ENCODE data around the gene KLF15.
"Not testable (repeated sequence)": the region's sequence is repeated elsewhere in the genome, so short reads cannot be mapped to it uniquely, and the experiment has no call there.

The KLF15 gene

DNA sequence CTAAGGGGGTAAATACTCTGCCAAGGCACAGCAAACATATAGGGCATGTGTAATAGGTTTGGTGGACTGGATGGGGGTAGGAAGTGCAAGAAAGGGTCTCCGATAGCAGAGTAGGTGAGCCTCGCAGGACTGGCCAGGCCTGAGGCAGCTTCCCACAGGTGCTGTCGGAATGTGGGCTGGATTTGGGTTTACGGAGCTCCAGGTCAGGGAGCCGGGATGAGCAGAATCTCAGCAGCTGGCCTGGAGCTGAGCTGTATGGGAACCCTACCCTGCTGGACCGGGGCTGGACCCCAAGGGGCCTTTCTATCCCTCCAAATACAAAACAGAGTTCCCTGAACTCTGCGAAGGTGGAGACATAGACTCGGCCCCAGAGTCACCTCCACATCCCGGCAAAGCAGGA lies 15.0 kb downstream of the KLF15 start:
- H3K27ac ChIP-seq, result no peak overlapping the region

DNA sequence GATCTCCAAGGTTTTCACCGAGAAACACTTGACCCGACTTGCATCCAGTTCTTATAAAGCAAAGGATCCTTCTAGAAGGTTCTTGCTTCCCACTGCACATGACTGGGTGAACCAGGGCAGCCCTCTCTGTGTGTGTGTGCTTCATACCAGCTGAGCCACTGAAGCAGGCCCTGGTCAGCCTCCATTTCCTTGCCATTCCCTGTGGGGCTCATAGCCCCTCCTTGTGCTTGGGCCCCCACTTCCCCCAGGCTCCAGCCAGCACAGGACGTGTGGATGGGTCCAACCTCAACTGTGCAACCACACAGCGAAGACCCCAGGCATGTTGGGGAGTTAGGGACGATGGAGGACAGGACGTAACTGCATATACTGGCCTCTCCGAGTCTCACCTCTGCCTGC lies 15.5 kb downstream of the KLF15 start:
- Histone ChIP-seq H3K36me3 (no peaks in the 10 kb centered on the region), H3K4me3 (no peak overlapping the region), H3K27ac (no peak overlapping the region), H3K4me1 (no peaks in the 10 kb centered on the region), H3K9ac (no peak overlapping the region), H3K4me2 (no peak overlapping the region), H4K20me1 (no peaks in the 10 kb centered on the region), H3K27me3 (no peaks in the 10 kb centered on the region), H3K9me3 (no peaks in the 10 kb centered on the region)
- no peak for TF ChIP-seq Cebpa-rat (IDR thresholded peaks at IDR 0.05)

More for the DNA sequence above, 15.0 kb downstream of the KLF15 start:
- Histone ChIP-seq H3K4me3 (no peak overlapping the region), H3K9me3 (no peaks in the 10 kb centered on the region), H3K4me1 (no peaks in the 10 kb centered on the region), H3K36me3 (no peaks in the 10 kb centered on the region), H3K9ac (no peak overlapping the region), H4K20me1 (no peaks in the 10 kb centered on the region), H3K4me2 (no peak overlapping the region), H3K27me3 (no peaks in the 10 kb centered on the region)
- TF ChIP-seq Cebpa-rat (IDR thresholded peaks at IDR 0.05), result no peak

DNA sequence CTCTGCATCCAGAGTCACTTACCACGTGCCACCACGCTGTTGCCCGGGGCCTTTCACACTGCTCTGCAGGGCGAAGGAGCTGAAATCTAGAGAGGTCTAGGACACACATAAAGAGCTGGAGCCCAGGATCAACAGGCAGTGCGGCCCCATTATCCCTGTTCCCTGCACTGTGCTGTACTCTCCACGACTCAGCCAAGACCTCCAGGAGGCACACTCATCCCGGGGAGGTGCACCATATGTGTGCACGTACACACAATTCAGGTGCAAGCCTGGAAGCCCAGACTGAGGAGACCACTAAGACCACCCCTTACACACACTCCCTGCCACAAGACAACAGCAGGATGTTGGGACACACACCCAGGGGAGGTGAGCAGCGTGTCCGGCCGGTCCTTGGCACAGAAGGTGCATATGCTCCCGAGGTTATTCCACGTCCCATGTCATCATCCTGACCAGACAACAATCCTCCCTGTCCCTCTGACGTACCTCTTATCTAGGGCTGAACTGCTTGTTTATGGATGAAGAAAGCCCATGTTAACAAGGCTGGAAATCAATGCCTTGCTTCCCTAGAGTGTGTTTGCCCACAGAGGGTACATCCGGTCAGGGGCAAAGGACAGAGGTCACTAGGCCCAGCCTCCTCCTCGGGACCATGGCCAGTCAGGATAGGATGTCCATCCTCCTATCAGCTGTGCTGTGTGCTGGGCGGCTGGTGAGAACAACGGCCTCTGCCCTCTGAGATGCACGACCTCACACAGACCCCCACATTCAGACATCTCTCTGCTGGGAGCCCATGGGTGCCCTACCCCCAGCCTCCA lies 16.1 kb downstream of the KLF15 start:
- TF ChIP-seq Cebpa-rat (IDR thresholded peaks at IDR 0.05), result no peak
- H3K4me3 ChIP-seq, result no peak overlapping the region
- no peaks in the 10 kb centered on the region for H3K36me3 ChIP-seq
- H3K4me2 ChIP-seq, result no peak overlapping the region
- no peaks in the 10 kb centered on the region for H3K9me3 ChIP-seq
- H3K4me1 ChIP-seq, result no peaks in the 10 kb centered on the region
- H3K27ac ChIP-seq, result no peak overlapping the region
- H3K9ac ChIP-seq, result no peak overlapping the region
- H3K27me3 ChIP-seq, result no peaks in the 10 kb centered on the region
- no peaks in the 10 kb centered on the region for H4K20me1 ChIP-seq

DNA sequence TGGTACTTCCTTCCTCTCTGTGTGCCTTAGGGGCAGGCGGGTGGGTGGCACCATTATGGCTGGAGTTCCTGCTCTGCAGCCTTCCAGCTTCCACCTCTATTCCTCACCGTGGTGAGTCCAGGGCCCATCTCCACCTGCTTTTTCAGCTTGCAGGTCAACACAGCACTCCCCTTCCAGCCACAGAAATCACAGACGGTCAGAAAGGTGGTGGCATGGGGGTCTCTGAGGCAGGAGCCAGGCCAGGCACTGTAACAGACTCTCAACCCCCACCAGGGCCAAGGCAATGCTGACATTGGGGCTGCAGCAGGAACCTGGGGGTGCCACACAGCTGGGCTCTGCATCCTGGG lies 16.6 kb downstream of the KLF15 start:
- Histone ChIP-seq H3K27me3 (no peaks in the 10 kb centered on the region), H3K4me2 (no peak overlapping the region), H3K27ac (no peak overlapping the region), H3K9ac (no peak overlapping the region), H3K36me3 (no peaks in the 10 kb centered on the region), H3K4me3 (no peak overlapping the region), H4K20me1 (no peaks in the 10 kb centered on the region), H3K9me3 (no peaks in the 10 kb centered on the region), H3K4me1 (no peaks in the 10 kb centered on the region)
- no peak for TF ChIP-seq Cebpa-rat (IDR thresholded peaks at IDR 0.05)

DNA sequence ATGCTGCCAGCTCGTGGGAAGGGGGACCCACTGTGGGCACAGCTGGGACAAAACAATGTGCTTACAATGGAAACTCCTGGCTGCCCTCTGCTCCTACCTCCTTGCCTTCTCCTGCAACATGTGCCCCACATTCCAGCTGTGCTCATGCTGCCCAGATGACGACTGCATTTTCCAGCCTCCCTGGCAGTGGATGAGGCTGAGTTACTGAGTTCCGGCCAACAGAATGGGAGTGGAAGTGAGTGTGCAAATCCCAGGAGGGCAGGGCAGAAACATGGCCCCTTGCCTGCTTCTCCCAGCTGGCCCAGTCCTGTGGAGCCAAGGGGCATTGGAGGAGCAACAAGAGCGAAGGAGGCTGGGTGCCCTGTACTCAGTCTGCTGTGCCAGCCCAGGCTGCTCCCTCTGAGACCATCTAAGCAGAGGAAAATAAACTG lies 17.1 kb downstream of the KLF15 start:
- Histone ChIP-seq H3K9me3 (no peaks in the 10 kb centered on the region), H3K27ac (no peak overlapping the region), H4K20me1 (no peaks in the 10 kb centered on the region), H3K4me2 (no peak overlapping the region), H3K9ac (no peak overlapping the region), H3K4me3 (no peak overlapping the region), H3K4me1 (no peaks in the 10 kb centered on the region), H3K36me3 (no peaks in the 10 kb centered on the region), H3K27me3 (no peaks in the 10 kb centered on the region)
- no peak for TF ChIP-seq Cebpa-rat (IDR thresholded peaks at IDR 0.05)

DNA sequence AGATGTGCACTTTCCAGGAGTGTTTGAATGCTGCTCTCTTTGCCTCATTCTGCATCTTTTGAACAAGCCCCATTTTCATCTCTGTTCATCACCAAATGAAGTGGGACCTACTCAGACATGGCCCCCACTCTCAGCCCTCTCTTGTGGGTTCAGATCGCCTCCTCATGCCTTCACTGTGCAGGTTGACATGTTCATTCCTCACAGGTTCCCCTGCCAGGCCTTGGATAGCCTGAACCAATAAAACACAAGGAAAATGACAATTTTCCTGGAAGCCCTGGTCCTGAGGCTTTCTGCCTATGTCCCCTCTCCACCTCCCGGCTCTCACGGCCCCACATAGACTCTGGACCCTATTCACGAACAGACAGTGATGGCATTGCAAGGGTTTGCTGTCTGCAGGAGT lies 17.7 kb downstream of the KLF15 start:
- no peak for TF ChIP-seq Cebpa-rat (IDR thresholded peaks at IDR 0.05)
- H3K4me2 ChIP-seq, result no peak overlapping the region
- H3K4me1 ChIP-seq, result no peaks in the 10 kb centered on the region
- H3K9ac ChIP-seq, result no peak overlapping the region
- H3K36me3 ChIP-seq, result no peaks in the 10 kb centered on the region
- H4K20me1 ChIP-seq, result no peaks in the 10 kb centered on the region
- H3K4me3 ChIP-seq, result no peak overlapping the region
- H3K9me3 ChIP-seq, result no peaks in the 10 kb centered on the region
- H3K27me3 ChIP-seq, result no peaks in the 10 kb centered on the region
- H3K27ac ChIP-seq, result no peak overlapping the region

DNA sequence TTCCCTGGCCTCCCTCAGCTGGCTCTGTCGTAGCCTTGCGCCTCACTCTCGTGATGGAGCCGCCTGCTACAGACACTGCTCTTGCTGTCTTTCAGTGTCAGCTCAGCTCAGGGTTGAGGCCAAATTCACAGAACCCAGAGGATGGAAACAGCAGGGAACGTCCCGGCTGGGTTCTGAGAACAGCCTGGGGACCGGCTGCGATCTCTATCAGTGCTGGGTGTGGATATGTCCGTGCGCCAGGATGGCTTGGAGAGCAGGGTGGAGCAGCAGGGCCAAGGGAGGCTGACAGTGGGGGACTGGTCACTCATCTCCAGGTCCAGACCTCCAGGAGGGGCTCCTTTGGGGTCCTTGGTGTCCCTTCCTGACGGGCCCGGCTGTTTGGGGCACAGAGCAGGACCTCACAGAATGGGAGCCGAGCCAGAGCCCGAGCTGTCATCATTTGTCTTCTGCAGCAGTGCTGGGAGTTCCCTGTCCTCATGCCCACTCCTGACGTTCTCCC lies 18.4 kb downstream of the KLF15 start:
- no peaks in the 10 kb centered on the region for H4K20me1 ChIP-seq
- H3K36me3 ChIP-seq, result no peaks in the 10 kb centered on the region
- no peak overlapping the region for H3K27ac ChIP-seq
- H3K27me3 ChIP-seq, result no peaks in the 10 kb centered on the region
- no peak overlapping the region for H3K4me3 ChIP-seq
- H3K4me2 ChIP-seq, result no peak overlapping the region
- H3K9ac ChIP-seq, result no peak overlapping the region
- H3K4me1 ChIP-seq, result no peaks in the 10 kb centered on the region
- TF ChIP-seq Cebpa-rat (IDR thresholded peaks at IDR 0.05), result no peak
- H3K9me3 ChIP-seq, result no peaks in the 10 kb centered on the region

DNA sequence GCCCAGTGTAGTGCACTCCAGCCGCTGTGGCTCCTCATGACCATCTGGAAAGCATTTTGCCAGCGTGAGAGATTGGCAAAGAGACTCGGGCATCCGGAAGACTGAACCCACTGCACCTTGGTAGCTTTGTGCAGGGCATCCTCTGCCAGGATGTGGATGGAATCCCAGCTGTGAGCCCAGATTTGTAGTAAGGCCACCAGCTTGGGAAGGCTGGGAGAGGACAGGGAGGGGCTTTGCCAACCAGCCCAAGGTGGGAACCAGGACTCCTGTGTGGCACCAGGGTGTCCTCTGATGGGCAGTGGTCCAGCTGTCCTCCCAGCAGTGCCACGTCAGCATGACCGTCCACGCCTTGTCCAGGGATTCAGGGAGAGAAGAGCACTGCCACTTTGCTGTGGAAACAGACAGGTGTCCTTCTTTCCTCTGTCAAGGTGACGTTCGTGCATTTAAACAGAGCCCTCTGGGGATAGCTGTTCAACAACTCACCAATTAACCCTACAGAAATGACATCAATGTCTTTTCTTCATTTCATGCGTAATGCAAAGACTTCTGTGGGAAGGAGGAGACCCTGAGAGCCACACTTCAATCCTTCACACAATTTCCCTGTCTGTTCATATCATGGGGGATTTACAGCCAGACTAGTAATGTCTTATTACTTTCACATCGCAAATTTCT lies 19.1 kb downstream of the KLF15 start:
- no peaks in the 10 kb centered on the region for H3K4me1 ChIP-seq

DNA sequence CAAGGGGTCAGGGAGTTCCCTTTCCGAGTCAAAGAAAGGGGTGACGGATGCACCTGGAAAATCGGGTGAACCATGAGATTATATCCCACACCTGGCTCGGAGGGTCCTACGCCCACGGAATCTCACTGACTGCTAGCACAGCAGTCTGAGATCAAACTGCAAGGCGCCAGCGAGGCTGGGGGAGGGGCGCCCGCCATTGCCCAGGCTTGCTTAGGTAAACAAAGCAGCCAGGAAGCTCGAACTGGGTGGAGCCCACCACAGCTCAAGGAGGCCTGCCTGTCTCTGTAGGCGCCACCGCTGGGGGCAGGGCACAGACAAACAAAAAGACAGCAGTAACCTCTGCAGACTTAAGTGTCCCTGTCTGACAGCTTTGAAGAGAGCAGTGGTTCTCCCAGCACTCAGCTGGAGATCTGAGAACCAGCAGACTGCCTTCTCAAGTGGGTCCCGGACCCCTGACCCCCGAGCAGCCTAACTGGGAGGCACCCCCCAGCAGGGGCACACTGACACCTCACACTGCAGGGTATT lies 25.3 kb downstream of the KLF15 start:
- H4K20me1 ChIP-seq, H3K4me1 ChIP-seq, H3K27me3 ChIP-seq, H3K4me2 ChIP-seq, H3K27ac ChIP-seq, H3K9ac ChIP-seq, H3K4me3 ChIP-seq, H3K36me3 ChIP-seq: not testable (repeated sequence)
- peaks cover 37% of the 10 kb centered on the region for H3K9me3 ChIP-seq

More for the DNA sequence above, 19.1 kb downstream of the KLF15 start:
- no peak overlapping the region for H3K4me2 ChIP-seq
- H3K4me3 ChIP-seq, result no peak overlapping the region
- no peaks in the 10 kb centered on the region for H3K9me3 ChIP-seq
- no peaks in the 10 kb centered on the region for H3K27me3 ChIP-seq
- no peak overlapping the region for H3K9ac ChIP-seq
- H4K20me1 ChIP-seq, result no peaks in the 10 kb centered on the region
- H3K36me3 ChIP-seq, result no peaks in the 10 kb centered on the region
- no peak overlapping the region for H3K27ac ChIP-seq
- no peak for TF ChIP-seq Cebpa-rat (IDR thresholded peaks at IDR 0.05)
